Activated CD8-positive, alpha-beta memory T cell treated with anti-CD3 and anti-CD28 coated beads, Interleukin-2, amount 50 U/mL, for 1 hour (primary cell): ENCODE measurements around the gene CYP39A1.
"Not testable (repeated sequence)": the region's sequence is repeated elsewhere in the genome, so short reads cannot be mapped to it uniquely, and the experiment has no call there.

Source experiments
- DNase-seq: peaks from one replicate; pipeline ENCODE4 v3.0.0-alpha.2; 2020; ENCODE audit errors: extremely low read depth

CYP39A1 gene

GRCh38 chr6:46648869-46649492 lies 3.6 kb downstream of the CYP39A1 start:
- no peak for DNase-seq

- DNase-seq: not testable (repeated sequence)
Observed at GRCh38 chr6:46648108-46648507, 4.5 kb downstream of the CYP39A1 start.

- DNase-seq: no peak
Observed at GRCh38 chr6:46645265-46645664, 7.4 kb downstream of the CYP39A1 start.

- no peak for DNase-seq
Observed at GRCh38 chr6:46642928-46643751, 9.5 kb downstream of the CYP39A1 start.

- no peak for DNase-seq
Observed at GRCh38 chr6:46638650-46639049, 14.0 kb downstream of the CYP39A1 start.

- no peak for DNase-seq
Observed at GRCh38 chr6:46637933-46638332, 14.7 kb downstream of the CYP39A1 start.

- no peak for DNase-seq
Observed at GRCh38 chr6:46637145-46637544, 15.5 kb downstream of the CYP39A1 start.

GRCh38 chr6:46635462-46635861 lies 17.2 kb downstream of the CYP39A1 start:
- no peak for DNase-seq

- no peak for DNase-seq
Observed at GRCh38 chr6:46632053-46632452, 20.6 kb downstream of the CYP39A1 start.

GRCh38 chr6:46629691-46630090 lies 22.9 kb downstream of the CYP39A1 start:
- no peak for DNase-seq

GRCh38 chr6:46628976-46629375 lies 23.6 kb downstream of the CYP39A1 start:
- DNase-seq: no peak

- DNase-seq: no peak
Observed at GRCh38 chr6:46628498-46628897, 24.1 kb downstream of the CYP39A1 start.

GRCh38 chr6:46626976-46627375 lies 25.6 kb downstream of the CYP39A1 start:
- DNase-seq: no peak

- no peak for DNase-seq
Observed at GRCh38 chr6:46626228-46626909, 26.2 kb downstream of the CYP39A1 start.

- no peak for DNase-seq
Observed at GRCh38 chr6:46618726-46619125, 33.9 kb downstream of the CYP39A1 start.

GRCh38 chr6:46612645-46613044 lies 40.0 kb downstream of the CYP39A1 start:
- no peak for DNase-seq

GRCh38 chr6:46610862-46611553 lies 41.6 kb downstream of the CYP39A1 start:
- DNase-seq: no peak

- no peak for DNase-seq
Observed at GRCh38 chr6:46606338-46606737, 46.3 kb downstream of the CYP39A1 start.

- DNase-seq: no peak
Observed at GRCh38 chr6:46605091-46605797, 47.4 kb downstream of the CYP39A1 start.

GRCh38 chr6:46598215-46598614 lies 54.4 kb downstream of the CYP39A1 start:
- no peak for DNase-seq

- DNase-seq: no peak
Observed at GRCh38 chr6:46592740-46593139, 59.9 kb downstream of the CYP39A1 start.

GRCh38 chr6:46592046-46592445 lies 60.6 kb downstream of the CYP39A1 start:
- no peak for DNase-seq
